SIG-M5 treated with dmso at 0.1 percent for 504 hours (cell line): ENCODE measurements around the gene ASB8.
A peak's percentile ranks its signal among the peaks of the same experiment; 100 is the strongest.
"Not testable (repeated sequence)": the region's sequence is repeated elsewhere in the genome, so short reads cannot be mapped to it uniquely, and the experiment has no call there.

Experiments used
- DNase-seq: peaks from one replicate; lab custom pipeline; 2025; ENCODE audit not compliant: unreplicated experiment; lab: John Stamatoyannopoulos, UW

ASB8 gene

GRCh38 chr12:48142818-48143674, 14.3 kb downstream of the ASB8 start:
- no peak for DNase-seq

DNA sequence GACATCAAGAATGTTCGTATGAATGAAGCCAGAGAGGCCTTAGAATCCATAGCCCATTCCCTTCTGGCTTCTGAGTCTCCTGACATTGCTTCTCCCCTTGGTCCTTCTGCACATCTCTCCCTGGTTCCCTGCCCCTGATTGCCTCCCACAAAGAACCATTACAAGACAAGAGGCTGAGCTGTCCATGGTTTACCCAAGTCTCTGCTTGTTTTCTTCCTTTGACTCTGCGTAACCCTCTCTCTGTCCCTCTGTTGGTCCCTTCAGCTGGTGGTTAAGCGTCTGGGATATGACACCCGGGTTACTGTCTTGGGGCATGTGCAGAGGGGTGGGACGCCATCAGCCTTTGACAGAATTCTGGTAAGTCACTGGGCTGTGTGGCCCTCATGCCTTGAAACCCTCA, 22.3 kb downstream of the ASB8 start:
- DNase-seq = no peak

GRCh38 chr12:48132826-48133225, 24.5 kb downstream of the ASB8 start:
- no peak for DNase-seq

DNA sequence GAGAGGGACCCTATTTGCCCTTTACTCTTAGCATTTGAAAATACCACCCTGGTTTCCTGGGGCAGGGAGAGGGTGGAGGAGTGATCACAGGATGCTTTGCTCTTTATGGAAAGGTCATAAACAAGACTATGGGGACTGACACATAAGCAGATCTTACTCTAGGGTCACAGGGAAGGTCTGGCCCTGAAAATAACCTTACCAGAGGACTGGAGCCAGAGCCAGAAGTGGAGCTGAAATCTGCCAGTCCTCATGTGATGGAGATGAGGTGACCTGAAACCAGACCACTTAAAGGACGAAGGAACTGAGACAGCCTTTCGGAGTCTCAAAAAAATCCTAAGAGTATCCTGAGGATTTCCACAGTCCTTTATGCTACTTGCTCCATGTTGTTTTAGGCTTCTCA, 25.8 kb downstream of the ASB8 start:
- DNase-seq = no peak

DNA sequence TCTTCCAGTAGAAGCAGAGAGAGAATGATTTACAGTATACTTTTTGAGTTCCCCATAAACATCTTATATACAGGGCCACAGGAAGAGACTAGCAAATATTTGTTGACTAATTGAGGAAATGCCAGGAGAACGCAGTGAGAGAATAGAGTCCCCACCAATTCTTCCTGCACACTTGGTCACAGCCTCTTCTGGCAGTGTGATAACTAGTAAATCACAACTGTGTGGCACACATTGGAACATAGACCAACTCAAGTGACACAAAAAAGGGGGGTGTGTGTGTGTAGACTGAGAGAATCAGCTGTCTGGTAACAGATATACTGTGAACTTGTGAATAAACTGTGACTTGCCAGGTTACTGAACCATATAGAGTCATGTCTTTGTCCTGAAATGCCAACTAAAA, 27.9 kb downstream of the ASB8 start:
- no peak for DNase-seq

DNA sequence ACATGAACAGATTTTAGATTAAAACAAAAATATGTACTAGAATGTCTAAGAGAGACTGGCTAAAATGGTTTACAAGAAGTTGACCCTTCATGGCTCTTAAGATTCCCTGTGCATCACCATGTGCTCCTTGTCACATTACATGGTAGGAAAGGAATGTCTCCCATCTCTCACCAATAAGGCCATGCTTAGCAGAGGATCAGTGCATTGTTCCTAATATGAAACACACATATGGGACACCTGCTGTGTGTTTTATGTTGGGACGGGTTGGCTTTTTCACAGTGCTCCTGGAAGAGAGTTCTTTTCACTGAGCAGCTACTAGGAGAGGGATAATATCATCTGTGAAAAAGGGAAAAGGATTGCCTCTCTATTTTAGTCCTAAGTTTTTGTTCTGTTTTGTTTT, 28.5 kb downstream of the ASB8 start:
- no peak for DNase-seq

- DNase-seq = no peak
Measured at GRCh38 chr12:48126953-48127630, 30.2 kb downstream of the ASB8 start.

GRCh38 chr12:48125985-48126384, 31.3 kb downstream of the ASB8 start:
- DNase-seq = no peak

GRCh38 chr12:48125542-48125941, 31.8 kb downstream of the ASB8 start:
- not testable (repeated sequence) for DNase-seq

GRCh38 chr12:48123169-48123568, 34.1 kb downstream of the ASB8 start:
- no peak for DNase-seq

GRCh38 chr12:48122065-48122834, 35.1 kb downstream of the ASB8 start:
- no peak for DNase-seq

DNA sequence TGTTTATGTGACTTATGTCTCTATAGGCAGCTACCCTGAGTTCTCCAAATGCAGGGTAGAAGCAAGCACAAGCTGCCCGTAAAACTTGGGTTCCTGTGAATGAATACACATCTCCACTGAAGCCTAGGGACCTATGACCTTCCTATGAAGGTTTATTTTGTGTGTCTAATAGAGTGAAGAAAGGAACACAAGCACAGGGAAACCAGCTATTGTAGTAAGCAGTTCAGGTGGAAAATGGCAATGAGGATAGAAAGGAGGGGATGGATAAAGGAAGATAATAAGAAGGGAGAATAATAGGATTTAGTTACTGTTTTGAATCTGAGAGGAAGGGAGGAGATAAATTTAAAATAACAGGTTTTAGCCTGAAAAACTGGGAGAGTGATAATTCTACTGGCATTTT, 35.8 kb downstream of the ASB8 start:
- no peak for DNase-seq

DNA sequence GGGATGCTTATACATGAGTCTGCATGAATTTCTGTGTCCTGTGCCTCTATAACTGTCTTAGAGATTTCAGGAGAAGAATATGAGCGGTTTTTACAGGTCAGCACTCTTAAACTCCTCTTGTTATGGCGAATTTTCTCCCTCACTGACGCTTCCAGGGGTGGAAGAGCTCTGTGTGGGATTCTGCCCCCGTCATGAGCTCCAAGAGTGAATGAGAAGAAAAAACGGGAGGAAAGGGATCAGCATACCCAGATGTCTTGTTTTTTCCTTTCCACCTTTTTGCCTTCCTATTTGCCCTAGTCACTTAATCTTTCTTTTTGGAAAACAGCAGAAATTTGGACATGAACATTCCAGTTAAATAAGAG, 37.5 kb downstream of the ASB8 start:
- no peak for DNase-seq

GRCh38 chr12:48119078-48119833, 38.1 kb downstream of the ASB8 start, which contains the start of gene PFKM:
Gene PFKM (plus strand): TSS chr12:48119364. CDS start chr12:48122775, 3,411 bp downstream.
- DNase-seq = peak; percentile 89

- DNase-seq = no peak
Measured at GRCh38 chr12:48118284-48118871, 38.9 kb downstream of the ASB8 start.

DNA sequence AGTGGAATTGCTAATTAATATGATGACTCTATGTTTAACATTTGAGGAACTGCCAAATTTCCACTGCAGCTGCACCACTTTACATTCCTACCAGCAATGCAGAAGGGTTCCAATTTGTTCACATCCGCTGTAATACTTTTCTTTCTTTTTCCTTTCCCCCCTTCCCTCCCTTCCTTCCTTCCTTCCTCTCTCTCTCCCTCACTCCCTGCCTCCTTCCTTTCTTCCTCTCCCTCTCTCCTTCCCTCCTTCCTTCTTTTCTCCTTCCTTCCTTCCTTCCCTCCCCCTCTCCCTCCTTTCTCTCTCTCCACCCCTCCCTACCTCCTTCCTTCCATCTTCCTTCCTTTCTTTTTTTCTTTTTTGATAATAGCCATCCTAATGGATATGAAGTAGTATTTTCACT, 41.4 kb downstream of the ASB8 start:
- DNase-seq = no peak

- not testable (repeated sequence) for DNase-seq
Measured at GRCh38 chr12:48111312-48111693, 46.0 kb downstream of the ASB8 start.

- no peak for DNase-seq
Measured at GRCh38 chr12:48110691-48111311, 46.5 kb downstream of the ASB8 start.

GRCh38 chr12:48109424-48109823, 47.9 kb downstream of the ASB8 start:
- no peak for DNase-seq
